ENCODE results near the gene CLK1.

DNA sequence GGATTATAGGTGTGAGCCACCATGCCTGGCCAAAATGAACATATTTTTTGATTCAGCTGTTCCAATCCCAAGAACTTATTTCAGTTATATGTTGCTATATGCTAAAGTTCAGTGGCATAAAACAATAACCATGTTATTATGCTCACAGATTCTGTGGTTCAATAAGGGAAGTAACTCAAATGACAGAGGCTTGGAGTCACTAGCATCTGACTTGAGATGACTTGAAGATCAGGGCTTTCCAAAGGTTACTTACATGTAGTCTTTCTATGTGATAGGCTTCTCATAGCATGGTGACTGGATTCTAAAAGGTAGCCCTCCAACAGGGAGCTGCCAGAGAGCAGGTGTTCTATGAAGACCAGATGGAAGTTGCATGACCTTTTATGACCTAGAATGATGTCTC, 17.2 kb downstream of the CLK1 start:
- TF ChIP-seq, protein P1, sequence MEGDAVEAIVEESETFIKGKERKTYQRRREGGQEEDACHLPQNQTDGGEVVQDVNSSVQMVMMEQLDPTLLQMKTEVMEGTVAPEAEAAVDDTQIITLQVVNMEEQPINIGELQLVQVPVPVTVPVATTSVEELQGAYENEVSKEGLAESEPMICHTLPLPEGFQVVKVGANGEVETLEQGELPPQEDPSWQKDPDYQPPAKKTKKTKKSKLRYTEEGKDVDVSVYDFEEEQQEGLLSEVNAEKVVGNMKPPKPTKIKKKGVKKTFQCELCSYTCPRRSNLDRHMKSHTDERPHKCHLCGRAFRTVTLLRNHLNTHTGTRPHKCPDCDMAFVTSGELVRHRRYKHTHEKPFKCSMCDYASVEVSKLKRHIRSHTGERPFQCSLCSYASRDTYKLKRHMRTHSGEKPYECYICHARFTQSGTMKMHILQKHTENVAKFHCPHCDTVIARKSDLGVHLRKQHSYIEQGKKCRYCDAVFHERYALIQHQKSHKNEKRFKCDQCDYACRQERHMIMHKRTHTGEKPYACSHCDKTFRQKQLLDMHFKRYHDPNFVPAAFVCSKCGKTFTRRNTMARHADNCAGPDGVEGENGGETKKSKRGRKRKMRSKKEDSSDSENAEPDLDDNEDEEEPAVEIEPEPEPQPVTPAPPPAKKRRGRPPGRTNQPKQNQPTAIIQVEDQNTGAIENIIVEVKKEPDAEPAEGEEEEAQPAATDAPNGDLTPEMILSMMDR (IDR thresholded peaks at IDR 0.05; ENCODE audit: insufficient read depth, low read depth, low read length): no peak
- TF ChIP-seq EZH2 (IDR thresholded peaks at IDR 0.05; ENCODE audit: insufficient read depth, low read length): no peak
